HepG2 (cell line): Measurements from ENCODE around the gene SYT1. TPM values are rescaled to one million over a fixed set of nuclear protein-coding genes. Genes with fewer than 3 reads are reported as not detected.

Experiments
- ATAC-seq: fragments of 200-7000 bp; cut with Tn5 transposase; 3 replicates; pipeline ENCODE4 v1.9.1; 2020; ENCODE audit warnings: mild to moderate bottlenecking, moderate library complexity
- BruUV-seq: library from RNA; stranded (reverse); fragments of 400-500 nt; replicated peaks from 2 replicates; lab custom pipeline; 2021; lab: Mats Ljungman, UMichigan
- CTCF ChIA-PET: fragments of 300-600 bp; formaldehyde crosslinking; extraction: SDS; loops from one replicate; lab custom pipeline; 2021; ENCODE audit warnings: low total read pairs, inconsistent platforms, low intra/inter-chr PET ratio; lab: Yijun Ruan, JAX
- POLR2A ChIA-PET: fragments of 350-600 bp; sonication (Branson Sonifier 250); formaldehyde crosslinking; loops from one replicate; lab custom pipeline; 2020; ENCODE audit warnings: antibody characterized with exemption, inconsistent platforms; lab: Yijun Ruan, JAX
- DNase-seq: peaks from one replicate; pipeline ENCODE4 v3.0.0-alpha.2; 2015; ENCODE audit warnings: low spot score
- FAIRE-seq: peaks from 3 replicates; lab custom pipeline; 2011; peaks lifted over from hg19 to GRCh38; lab: Jason Lieb, UNC
- H2AFZ ChIP-seq: one replicate; pipeline ENCODE4 v1.6.1; 2011; ENCODE audit warnings: low read length, inconsistent platforms
- H3K27ac ChIP-seq: fragments of 300-600 bp; 3 replicates; pipeline ENCODE4 v1.8.0; 2011; ENCODE audit warnings: mixed run types, mild to moderate bottlenecking, mixed read lengths, low read length, inconsistent platforms; ENCODE audit not compliant: insufficient read depth; ENCODE audit errors: extremely low read length
- H3K27me3 ChIP-seq, 2 experiments: fragments of 200-600 bp in 1 of 2; 2 replicates in 1 of 2; 3 replicates in 1 of 2; pipeline versions ENCODE4 v1.6.0 to v1.8.0; 2011; ENCODE audit warnings: low read length in 2 of 2, mild to moderate bottlenecking in 2 of 2, moderate library complexity in 2 of 2, inconsistent platforms in 1 of 2; ENCODE audit not compliant: insufficient read depth in 2 of 2, control insufficient read depth in 1 of 2
- H3K36me3 ChIP-seq, 2 experiments: fragments of 200-600 bp in 1 of 2; replicated peaks in 1 of 2; 2 replicates in 1 of 2; 3 replicates in 1 of 2; pipeline versions ENCODE4 v1.5.1 to v1.8.0; 2011; ENCODE audit warnings: low read length in 2 of 2, inconsistent platforms in 1 of 2; ENCODE audit not compliant: insufficient read depth in 2 of 2, control insufficient read depth in 1 of 2
- H3K4me1 ChIP-seq: 2 replicates; pipeline ENCODE4 v1.5.1; 2012; ENCODE audit warnings: low read length, inconsistent platforms; ENCODE audit not compliant: insufficient read depth
- H3K4me2 ChIP-seq: 2 replicates; pipeline ENCODE4 v1.6.0; 2011; ENCODE audit warnings: low read depth, low read length, inconsistent platforms
- H3K4me3 ChIP-seq, 3 experiments: fragments of 200-600 bp in 1 of 3; sonication (generic), shearing (Covaris generic) in 1 of 3; replicated peaks in 1 of 3; 2 replicates each; pipeline ENCODE4 v1.5.1; 2011 to 2016; ENCODE audit warnings: low read length in 3 of 3, inconsistent platforms in 2 of 3, low read depth in 2 of 3, mild to moderate bottlenecking in 2 of 3, control low read depth in 1 of 3, mixed read lengths in 1 of 3; ENCODE audit not compliant: insufficient read depth in 1 of 3
- H3K79me2 ChIP-seq: one replicate; pipeline ENCODE4 v1.6.1; 2011; ENCODE audit warnings: low read length, inconsistent platforms; ENCODE audit not compliant: insufficient read depth
- H3K9ac ChIP-seq: 2 replicates; pipeline ENCODE4 v1.6.0; 2011; ENCODE audit warnings: mild to moderate bottlenecking, low read depth, low read length, inconsistent platforms; ENCODE audit not compliant: insufficient read depth
- H3K9me3 ChIP-seq: 2 replicates; pipeline ENCODE4 v1.5.1; 2012; ENCODE audit warnings: mild to moderate bottlenecking, low read length
- H4K20me1 ChIP-seq: 2 replicates; pipeline ENCODE4 v1.6.0; 2011; ENCODE audit warnings: inconsistent platforms, mild to moderate bottlenecking, low read length, moderate library complexity; ENCODE audit not compliant: insufficient read depth
- CREM ChIP-seq, 2 experiments: sonication (generic) in 1 of 2; formaldehyde crosslinking in 1 of 2; IDR thresholded peaks; 2 replicates each; pipeline versions ENCODE4 v1.4.0 to v1.6.1; 2016 to 2020; ENCODE audit warnings: antibody characterized with exemption in 1 of 2, mild to moderate bottlenecking in 1 of 2, missing genetic modification reagents in 1 of 2
- POLR2G ChIP-seq: fragments of 200-400 bp; formaldehyde crosslinking; IDR thresholded peaks from 2 replicates; pipeline ENCODE4 v1.6.1; 2018; ENCODE audit warnings: mild to moderate bottlenecking, low read depth, low read length, moderate library complexity
- RXRA ChIP-seq: sonication (generic); formaldehyde crosslinking; IDR thresholded peaks from 2 replicates; pipeline ENCODE4 v1.5.1; 2020; ENCODE audit warnings: missing genetic modification reagents
- STAT6 ChIP-seq: sonication (generic); formaldehyde crosslinking; IDR thresholded peaks from 2 replicates; pipeline ENCODE4 v1.4.0; 2020; ENCODE audit warnings: missing genetic modification reagents, mild to moderate bottlenecking, borderline replicate concordance
- USF2 ChIP-seq, 2 experiments: sonication (generic) in 1 of 2; formaldehyde crosslinking in 1 of 2; IDR thresholded peaks; 2 replicates each; pipeline versions ENCODE4 v1.5.1 to v1.6.1; 2011 to 2020; ENCODE audit warnings: borderline replicate concordance in 1 of 2, low read depth in 1 of 2, low read length in 1 of 2, mild to moderate bottlenecking in 1 of 2, missing genetic modification reagents in 1 of 2, moderate library complexity in 1 of 2
- ZFAT ChIP-seq: sonication (generic); formaldehyde crosslinking; conservative IDR thresholded peaks from 2 replicates; pipeline ENCODE4 v1.8.1; 2023; ENCODE audit warnings: missing genetic modification reagents, inconsistent platforms
- ZNF20 ChIP-seq: sonication (generic); formaldehyde crosslinking; IDR thresholded peaks from 2 replicates; pipeline ENCODE4 v1.4.0; 2020; ENCODE audit warnings: mild to moderate bottlenecking, moderate library complexity, missing genetic modification reagents
- WGBS: methylation state at CpG from one replicate; pipeline ENCODE4 v1.1.6; 2017; ENCODE audit warnings: low lambda C conversion rate; 5-methylcytosine and 5-hydroxymethylcytosine counted together
- in situ Hi-C: cut with HindIII; loops from 2 replicates; pipeline ENCODE4 v1.10.0; 2017; ENCODE audit warnings: low pct_unique_long_range_greater_than_20kb; ENCODE audit not compliant: extremely low pct_ligation_motif_present
- intact Hi-C: fragments of 100-400 bp; cut with micrococcal nuclease; formaldehyde crosslinking; loops from one replicate; pipeline ENCODE4 v1.10.0; 2022; ENCODE audit not compliant: unreplicated experiment
- polyA plus RNA-seq, 8 experiments: library from polyadenylated mRNA; depleted of rRNA in 3 of 8; stranded (reverse) in 7 of 8; unstranded in 1 of 8; fragments of >200 nt; fragmentation: Illumina TruSeq in 4 of 8; extraction: Trizol in 4 of 8; gene quantifications; 2 replicates each; pipeline versions ENCODE4 v1.2.1 to v1.2.3, GENCODE V29; 2011 to 2016; ENCODE audit warnings: low read depth in 4 of 8, missing spikeins in 1 of 8, mixed read lengths in 1 of 8; ENCODE audit not compliant: insufficient read depth in 1 of 8
- total RNA-seq, 5 experiments: library from RNA; depleted of rRNA; stranded (reverse); fragments of >200 nt; fragmentation: Illumina TruSeq; extraction: Trizol; gene quantifications; 2 replicates each; pipeline ENCODE4 v1.2.3, GENCODE V29; 2016; ENCODE audit warnings: low read depth in 1 of 5
- TF ChIP-seq, protein P1 (sequence below): sonication (generic); formaldehyde crosslinking; IDR thresholded peaks from 2 replicates; pipeline ENCODE4 v1.9.0; 2021; ENCODE audit warnings: mild to moderate bottlenecking, missing genetic modification reagents

SYT1 gene
- total and polyA plus RNA-seq, 2 of the 13 experiments (the other 11 are each of a cell fraction or from before 2014, with no cell fraction given): not detected

- TF ChIP-seq STAT6 (CRISPR knock-in tag): no peak
These were observed 496.4 kb downstream of the SYT1 start (continued) for GRCh38 chr12:79360936-79361335.

DNA sequence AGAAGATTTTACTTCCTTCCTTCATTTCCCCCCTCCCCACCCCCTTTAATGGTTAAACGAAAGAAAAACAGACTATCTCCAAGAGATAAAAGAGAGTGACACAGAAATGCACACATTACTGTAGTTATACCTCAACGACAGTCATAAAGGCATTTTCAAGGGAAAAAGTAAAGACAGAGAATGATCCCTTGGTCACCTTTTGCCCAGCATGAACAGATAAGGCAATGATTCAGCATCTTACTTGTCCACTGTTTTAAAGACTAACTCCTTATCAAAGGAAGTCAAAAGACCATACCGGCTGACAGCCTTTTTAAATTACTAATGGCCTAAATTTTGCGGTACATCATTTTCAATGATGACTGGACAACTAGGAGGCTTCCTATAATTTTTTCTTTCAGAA, 499.6 kb downstream of the SYT1 start:
- FAIRE-seq (no peak), DNase-seq (no peak), ATAC-seq (no peak)
- no peaks in the 10 kb centered on the region for H3K9me3 ChIP-seq
- 9% methylated on average over 4 of the region's 4 CpGs for WGBS
- intact Hi-C loops: no loop called here
- H3K79me2 ChIP-seq: no peaks in the 10 kb centered on the region
- no peaks in the 10 kb centered on the region for H3K36me3 ChIP-seq
- no peak overlapping the region for H3K4me3 ChIP-seq
- CTCF ChIA-PET: no interaction called here
- POLR2A ChIA-PET: no interaction called here
- in situ Hi-C loops: no loop called here
- H3K27me3 ChIP-seq: no peaks in the 10 kb centered on the region
- no peak overlapping the region for H3K27ac ChIP-seq
- TF ChIP-seq CREM (IDR thresholded peaks at IDR 0.05) (no peak), CREM (CRISPR knock-in tag; IDR thresholded peaks at IDR 0.05) (no peak), RXRA (CRISPR knock-in tag) (no peak), ZNF20 (CRISPR knock-in tag) (no peak), USF2 (IDR thresholded peaks at IDR 0.05; ENCODE audit: low read depth, low read length) (no peak), USF2 (CRISPR knock-in tag; IDR thresholded peaks at IDR 0.05; ENCODE audit: borderline replicate concordance) (no peak), ZFAT (CRISPR knock-in tag) (no peak), POLR2G (no peak)
- TF ChIP-seq, protein P1, sequence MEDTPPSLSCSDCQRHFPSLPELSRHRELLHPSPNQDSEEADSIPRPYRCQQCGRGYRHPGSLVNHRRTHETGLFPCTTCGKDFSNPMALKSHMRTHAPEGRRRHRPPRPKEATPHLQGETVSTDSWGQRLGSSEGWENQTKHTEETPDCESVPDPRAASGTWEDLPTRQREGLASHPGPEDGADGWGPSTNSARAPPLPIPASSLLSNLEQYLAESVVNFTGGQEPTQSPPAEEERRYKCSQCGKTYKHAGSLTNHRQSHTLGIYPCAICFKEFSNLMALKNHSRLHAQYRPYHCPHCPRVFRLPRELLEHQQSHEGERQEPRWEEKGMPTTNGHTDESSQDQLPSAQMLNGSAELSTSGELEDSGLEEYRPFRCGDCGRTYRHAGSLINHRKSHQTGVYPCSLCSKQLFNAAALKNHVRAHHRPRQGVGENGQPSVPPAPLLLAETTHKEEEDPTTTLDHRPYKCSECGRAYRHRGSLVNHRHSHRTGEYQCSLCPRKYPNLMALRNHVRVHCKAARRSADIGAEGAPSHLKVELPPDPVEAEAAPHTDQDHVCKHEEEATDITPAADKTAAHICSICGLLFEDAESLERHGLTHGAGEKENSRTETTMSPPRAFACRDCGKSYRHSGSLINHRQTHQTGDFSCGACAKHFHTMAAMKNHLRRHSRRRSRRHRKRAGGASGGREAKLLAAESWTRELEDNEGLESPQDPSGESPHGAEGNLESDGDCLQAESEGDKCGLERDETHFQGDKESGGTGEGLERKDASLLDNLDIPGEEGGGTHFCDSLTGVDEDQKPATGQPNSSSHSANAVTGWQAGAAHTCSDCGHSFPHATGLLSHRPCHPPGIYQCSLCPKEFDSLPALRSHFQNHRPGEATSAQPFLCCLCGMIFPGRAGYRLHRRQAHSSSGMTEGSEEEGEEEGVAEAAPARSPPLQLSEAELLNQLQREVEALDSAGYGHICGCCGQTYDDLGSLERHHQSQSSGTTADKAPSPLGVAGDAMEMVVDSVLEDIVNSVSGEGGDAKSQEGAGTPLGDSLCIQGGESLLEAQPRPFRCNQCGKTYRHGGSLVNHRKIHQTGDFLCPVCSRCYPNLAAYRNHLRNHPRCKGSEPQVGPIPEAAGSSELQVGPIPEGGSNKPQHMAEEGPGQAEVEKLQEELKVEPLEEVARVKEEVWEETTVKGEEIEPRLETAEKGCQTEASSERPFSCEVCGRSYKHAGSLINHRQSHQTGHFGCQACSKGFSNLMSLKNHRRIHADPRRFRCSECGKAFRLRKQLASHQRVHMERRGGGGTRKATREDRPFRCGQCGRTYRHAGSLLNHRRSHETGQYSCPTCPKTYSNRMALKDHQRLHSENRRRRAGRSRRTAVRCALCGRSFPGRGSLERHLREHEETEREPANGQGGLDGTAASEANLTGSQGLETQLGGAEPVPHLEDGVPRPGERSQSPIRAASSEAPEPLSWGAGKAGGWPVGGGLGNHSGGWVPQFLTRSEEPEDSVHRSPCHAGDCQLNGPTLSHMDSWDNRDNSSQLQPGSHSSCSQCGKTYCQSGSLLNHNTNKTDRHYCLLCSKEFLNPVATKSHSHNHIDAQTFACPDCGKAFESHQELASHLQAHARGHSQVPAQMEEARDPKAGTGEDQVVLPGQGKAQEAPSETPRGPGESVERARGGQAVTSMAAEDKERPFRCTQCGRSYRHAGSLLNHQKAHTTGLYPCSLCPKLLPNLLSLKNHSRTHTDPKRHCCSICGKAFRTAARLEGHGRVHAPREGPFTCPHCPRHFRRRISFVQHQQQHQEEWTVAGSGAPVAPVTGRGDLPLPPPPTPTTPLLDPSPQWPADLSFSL (CRISPR knock-in tag): no peak
- H3K4me1 ChIP-seq: no peaks in the 10 kb centered on the region
- no peak overlapping the region for H3K4me2 ChIP-seq
- no peak overlapping the region for H3K9ac ChIP-seq
- no peaks in the 10 kb centered on the region for H4K20me1 ChIP-seq
- no peak overlapping the region for H2AFZ ChIP-seq
- no TSS peak for BruUV-seq
